ENCODE data around the gene SMAD9.

The SMAD9 gene

DNA sequence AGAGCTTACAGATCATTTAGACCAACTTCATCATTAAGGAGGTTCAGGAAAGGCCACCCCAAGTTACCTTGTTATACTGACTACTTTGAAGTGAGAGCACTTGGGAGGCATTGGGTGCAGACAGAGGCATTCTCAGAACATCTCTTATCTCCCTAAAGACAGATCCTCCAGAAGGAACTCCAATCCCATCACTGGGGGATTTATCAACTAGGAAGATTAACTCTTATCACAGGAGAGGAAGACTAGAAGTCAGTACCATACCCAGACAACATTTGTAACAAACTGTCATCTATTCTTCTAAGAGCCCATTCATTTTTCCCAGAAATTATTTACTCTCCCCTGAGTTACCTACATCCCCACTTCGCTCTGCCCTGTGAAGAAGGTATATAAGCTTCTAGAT, 106.8 kb downstream of the SMAD9 start:
- Histone ChIP-seq H3K27ac (ENCODE audit: low read depth, low read length) (no peak overlapping the region), H3K9me3 (ENCODE audit: low read length) (no peaks in the 10 kb centered on the region), H3K9ac (ENCODE audit: low read length) (no peak overlapping the region), H3K4me1 (ENCODE audit: insufficient read depth, low read length) (no peaks in the 10 kb centered on the region), H3K4me3 (ENCODE audit: low read depth in 1 of 2, low read length in 2 of 2) (no peak overlapping the region), H3K36me3 (ENCODE audit: insufficient read depth, low read length) (no peaks in the 10 kb centered on the region), H3K27me3 (ENCODE audit: control insufficient read depth in 1 of 2, insufficient read depth in 2 of 2, low read length in 2 of 2) (no peaks in the 10 kb centered on the region)

DNA sequence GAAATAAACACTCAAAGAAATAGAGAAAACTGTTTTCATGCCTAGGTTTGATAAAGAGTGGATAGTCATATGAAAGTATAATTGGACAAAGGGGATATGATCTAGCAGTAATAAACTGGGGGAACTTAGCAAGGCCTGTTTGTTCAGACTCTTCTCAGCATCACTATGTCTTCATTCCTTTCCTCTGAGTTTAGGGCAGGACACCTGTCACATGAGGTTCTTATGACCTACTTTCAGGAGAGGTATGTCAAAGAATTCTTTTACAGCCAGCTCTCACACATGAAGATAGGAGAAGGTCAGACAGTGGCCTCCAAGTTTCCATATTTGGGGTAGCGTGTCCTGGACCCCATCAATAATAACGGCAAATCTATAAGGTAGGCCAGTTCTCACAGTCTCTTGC, 112.4 kb downstream of the SMAD9 start:
- Histone ChIP-seq H3K9me3 (ENCODE audit: low read length) (no peaks in the 10 kb centered on the region), H3K27me3 (ENCODE audit: control insufficient read depth in 1 of 2, insufficient read depth in 2 of 2, low read length in 2 of 2) (no peaks in the 10 kb centered on the region), H3K36me3 (ENCODE audit: insufficient read depth, low read length) (no peaks in the 10 kb centered on the region), H3K4me1 (ENCODE audit: insufficient read depth, low read length) (no peaks in the 10 kb centered on the region), H3K27ac (ENCODE audit: low read depth, low read length) (no peak overlapping the region), H3K9ac (ENCODE audit: low read length) (no peak overlapping the region), H3K4me3 (ENCODE audit: low read depth in 1 of 2, low read length in 2 of 2) (no peak overlapping the region)

DNA sequence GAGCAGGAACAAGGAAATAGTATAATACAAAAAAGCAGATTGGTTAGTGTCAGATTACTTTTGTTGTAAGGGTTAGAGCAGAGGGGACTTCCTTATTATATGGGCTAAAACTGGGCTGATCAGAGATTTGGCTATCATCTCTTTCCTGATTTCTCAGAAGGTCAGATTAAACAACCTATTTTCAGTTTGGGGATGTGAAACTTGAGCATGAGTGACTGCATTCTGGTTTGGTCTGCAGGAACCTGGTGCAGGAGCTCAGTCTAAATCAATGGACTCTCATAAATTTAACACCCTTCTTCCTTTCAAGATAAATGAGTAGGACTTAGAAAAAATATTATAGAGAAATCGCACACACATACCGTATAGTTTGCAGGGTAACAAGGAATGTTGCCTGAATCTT, 113.9 kb downstream of the SMAD9 start:
- Histone ChIP-seq H3K36me3 (ENCODE audit: insufficient read depth, low read length) (no peaks in the 10 kb centered on the region), H3K4me1 (ENCODE audit: insufficient read depth, low read length) (no peaks in the 10 kb centered on the region), H3K27me3 (ENCODE audit: control insufficient read depth in 1 of 2, insufficient read depth in 2 of 2, low read length in 2 of 2) (no peaks in the 10 kb centered on the region), H3K4me3 (ENCODE audit: low read depth in 1 of 2, low read length in 2 of 2) (no peak overlapping the region), H3K27ac (ENCODE audit: low read depth, low read length) (no peak overlapping the region), H3K9ac (ENCODE audit: low read length) (no peak overlapping the region), H3K9me3 (ENCODE audit: low read length) (no peaks in the 10 kb centered on the region)

DNA sequence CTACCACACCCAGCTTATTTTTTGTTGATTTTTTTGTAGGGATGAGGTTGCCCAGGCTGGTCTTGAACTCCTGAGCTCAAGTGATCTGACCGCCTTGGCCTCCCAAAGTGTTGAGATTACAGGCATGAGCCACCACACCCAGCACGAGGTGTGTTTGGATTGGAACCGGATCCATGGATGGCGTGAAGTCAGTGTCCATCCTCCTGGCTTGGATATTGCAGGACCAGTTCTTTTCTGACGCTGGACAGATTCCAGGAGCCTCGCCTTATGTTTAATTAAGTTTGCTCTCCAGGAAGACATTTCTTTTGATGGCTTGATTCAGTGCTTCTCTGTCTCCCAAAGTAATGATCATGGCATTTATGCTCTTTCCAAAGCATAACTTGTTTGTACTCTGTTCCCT, 115.5 kb downstream of the SMAD9 start:
- Histone ChIP-seq H3K9ac (ENCODE audit: low read length) (no peak overlapping the region), H3K27ac (ENCODE audit: low read depth, low read length) (no peak overlapping the region), H3K4me1 (ENCODE audit: insufficient read depth, low read length) (no peaks in the 10 kb centered on the region), H3K36me3 (ENCODE audit: insufficient read depth, low read length) (no peaks in the 10 kb centered on the region), H3K27me3 (ENCODE audit: control insufficient read depth in 1 of 2, insufficient read depth in 2 of 2, low read length in 2 of 2) (no peaks in the 10 kb centered on the region), H3K4me3 (ENCODE audit: low read depth in 1 of 2, low read length in 2 of 2) (no peak overlapping the region), H3K9me3 (ENCODE audit: low read length) (no peaks in the 10 kb centered on the region)

DNA sequence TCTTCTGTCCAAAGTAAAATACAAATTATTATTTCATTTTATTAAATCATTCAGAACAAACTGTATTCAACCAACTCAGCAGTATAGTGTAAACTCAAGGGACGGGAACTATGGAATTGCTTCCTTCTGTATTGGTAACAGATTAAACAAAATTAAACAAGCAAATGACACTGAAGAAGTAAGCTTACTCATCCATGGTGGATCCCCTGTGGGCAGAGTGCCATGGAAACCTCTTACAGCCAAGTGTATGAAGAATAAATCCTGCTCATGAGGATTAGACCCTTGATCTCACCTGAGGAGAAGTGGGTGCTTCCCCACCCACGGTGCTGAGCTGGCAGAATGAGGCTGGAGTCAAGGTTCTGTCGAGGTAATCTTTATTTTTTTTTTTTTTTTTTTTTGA, 119.0 kb downstream of the SMAD9 start:
- no peak overlapping the region for H3K9ac ChIP-seq (ENCODE audit: low read length)
- no peaks in the 10 kb centered on the region for H3K4me1 ChIP-seq (ENCODE audit: insufficient read depth, low read length)
- H3K27ac ChIP-seq (ENCODE audit: low read depth, low read length) = no peak overlapping the region
- no peaks in the 10 kb centered on the region for H3K27me3 ChIP-seq (ENCODE audit: control insufficient read depth in 1 of 2, insufficient read depth in 2 of 2, low read length in 2 of 2)
- H3K36me3 ChIP-seq (ENCODE audit: insufficient read depth, low read length) = no peaks in the 10 kb centered on the region
- H3K4me3 ChIP-seq (ENCODE audit: low read depth in 1 of 2, low read length in 2 of 2) = no peak overlapping the region
- no peaks in the 10 kb centered on the region for H3K9me3 ChIP-seq (ENCODE audit: low read length)

DNA sequence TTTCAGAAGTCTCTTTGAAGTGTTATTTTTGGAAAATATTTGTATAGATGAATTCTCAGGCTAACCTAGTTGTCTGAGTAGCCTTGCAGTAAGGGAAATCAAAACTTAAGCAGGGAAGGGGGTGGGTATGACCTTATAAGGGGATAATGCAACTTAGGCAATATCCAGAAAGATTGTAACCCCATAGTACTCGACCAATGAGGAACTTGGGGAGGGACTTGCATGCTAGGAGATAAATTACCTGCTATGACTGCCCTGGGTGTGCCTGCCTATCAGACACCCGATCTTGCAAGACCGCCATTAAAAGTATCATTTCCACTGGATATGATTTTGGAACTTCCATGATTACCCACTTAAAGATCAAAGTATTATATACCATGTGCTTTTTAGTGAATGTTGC, 124.0 kb downstream of the SMAD9 start:
- no peak overlapping the region for H3K4me3 ChIP-seq (ENCODE audit: low read depth in 1 of 2, low read length in 2 of 2)
- H3K36me3 ChIP-seq (ENCODE audit: insufficient read depth, low read length) = no peaks in the 10 kb centered on the region
- H3K4me1 ChIP-seq (ENCODE audit: insufficient read depth, low read length) = no peaks in the 10 kb centered on the region
- H3K9ac ChIP-seq (ENCODE audit: low read length) = no peak overlapping the region
- no peaks in the 10 kb centered on the region for H3K27me3 ChIP-seq (ENCODE audit: control insufficient read depth in 1 of 2, insufficient read depth in 2 of 2, low read length in 2 of 2)
- no peak overlapping the region for H3K27ac ChIP-seq (ENCODE audit: low read depth, low read length)
- H3K9me3 ChIP-seq (ENCODE audit: low read length) = no peaks in the 10 kb centered on the region

DNA sequence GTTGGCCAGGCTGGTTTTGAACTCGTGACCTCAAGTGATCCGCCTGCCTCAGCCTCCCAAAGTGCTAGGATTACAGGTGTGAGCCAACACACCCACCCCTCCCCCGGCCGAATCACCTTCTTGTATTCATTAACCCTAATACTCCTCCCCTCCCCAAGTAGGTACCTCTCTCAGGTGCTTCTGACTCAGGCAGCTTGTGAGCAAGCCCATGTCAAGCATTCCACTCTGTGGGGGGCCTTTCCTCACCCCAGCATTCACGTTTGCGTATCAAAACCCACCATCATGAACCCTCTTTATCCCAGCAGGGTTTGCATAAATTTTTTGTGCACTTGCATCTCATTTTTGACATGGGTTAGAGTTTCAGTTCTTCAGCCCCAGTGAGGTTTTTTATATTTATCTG, 124.6 kb downstream of the SMAD9 start:
- Histone ChIP-seq H3K9me3 (ENCODE audit: low read length) (no peaks in the 10 kb centered on the region), H3K27me3 (ENCODE audit: control insufficient read depth in 1 of 2, insufficient read depth in 2 of 2, low read length in 2 of 2) (no peaks in the 10 kb centered on the region), H3K9ac (ENCODE audit: low read length) (no peak overlapping the region)

More for the DNA sequence above, 124.6 kb downstream of the SMAD9 start:
- Histone ChIP-seq H3K4me3 (ENCODE audit: low read depth in 1 of 2, low read length in 2 of 2) (no peak overlapping the region), H3K36me3 (ENCODE audit: insufficient read depth, low read length) (no peaks in the 10 kb centered on the region), H3K27ac (ENCODE audit: low read depth, low read length) (no peak overlapping the region), H3K4me1 (ENCODE audit: insufficient read depth, low read length) (no peaks in the 10 kb centered on the region)
